ENCODE measurements around the gene ARAP1. TPM values are rescaled to one million over a fixed set of nuclear protein-coding genes. Genes with fewer than 3 reads are reported as not detected.

Gene ARAP1
- total RNA-seq, 1 experiment from 2014 or later = 47.0 TPM

- Mint-ChIP-seq H3K27ac (ENCODE audit: low read depth, unreplicated experiment) (no peak overlapping the region), H3K9me3 (ENCODE audit: unreplicated experiment) (no peaks in the 10 kb centered on the region), H3K36me3 (ENCODE audit: insufficient read depth, unreplicated experiment) (peaks cover 52% of the 10 kb centered on the region), H3K27me3 (ENCODE audit: insufficient read depth, unreplicated experiment) (no peaks in the 10 kb centered on the region), H3K4me3 (ENCODE audit: unreplicated experiment) (no peak overlapping the region), H3K4me1 (ENCODE audit: insufficient read depth, unreplicated experiment) (no peaks in the 10 kb centered on the region)
- intact Hi-C loops (cut with micrococcal nuclease) = no loop called here
- ChIA-PET POLR2A (no interaction called here), CTCF (interaction anchor here (1.1 kb wide), 1 partner anchor 9 kb away, joined by 3 read pairs; no protein-coding TSS in a partner anchor)
- BruUV-seq (replicated peaks) = no TSS peak
- no peak for TF ChIP-seq CTCF (IDR thresholded peaks at IDR 0.05; ENCODE audit: unreplicated experiment)
- DNase-seq (ENCODE audit: unreplicated experiment) = no peak
Observed at GRCh38 chr11:72704783-72705265, 47.4 kb downstream of the ARAP1 start.

- no peak for TF ChIP-seq CTCF (IDR thresholded peaks at IDR 0.05; ENCODE audit: unreplicated experiment)
- Mint-ChIP-seq H3K27me3 (ENCODE audit: insufficient read depth, unreplicated experiment) (no peaks in the 10 kb centered on the region), H3K4me3 (ENCODE audit: unreplicated experiment) (no peak overlapping the region), H3K4me1 (ENCODE audit: insufficient read depth, unreplicated experiment) (no peaks in the 10 kb centered on the region), H3K9me3 (ENCODE audit: unreplicated experiment) (no peaks in the 10 kb centered on the region), H3K27ac (ENCODE audit: low read depth, unreplicated experiment) (no peak overlapping the region), H3K36me3 (ENCODE audit: insufficient read depth, unreplicated experiment) (peaks cover 52% of the 10 kb centered on the region)
- DNase-seq (ENCODE audit: unreplicated experiment) = no peak
- POLR2A ChIA-PET = no interaction called here
- intact Hi-C loops (cut with micrococcal nuclease) = no loop called here
- no TSS peak for BruUV-seq (replicated peaks)
- CTCF ChIA-PET = interaction anchor here (1.1 kb wide), 1 partner anchor 9 kb away, joined by 3 read pairs; no protein-coding TSS in a partner anchor
Observed at GRCh38 chr11:72704028-72704782, 48.0 kb downstream of the ARAP1 start.

- Mint-ChIP-seq H3K27ac (ENCODE audit: low read depth, unreplicated experiment) (no peak overlapping the region), H3K36me3 (ENCODE audit: insufficient read depth, unreplicated experiment) (peaks cover 57% of the 10 kb centered on the region), H3K9me3 (ENCODE audit: unreplicated experiment) (no peaks in the 10 kb centered on the region), H3K4me3 (ENCODE audit: unreplicated experiment) (no peak overlapping the region), H3K27me3 (ENCODE audit: insufficient read depth, unreplicated experiment) (no peaks in the 10 kb centered on the region), H3K4me1 (ENCODE audit: insufficient read depth, unreplicated experiment) (no peaks in the 10 kb centered on the region)
- no peak for TF ChIP-seq CTCF (IDR thresholded peaks at IDR 0.05; ENCODE audit: unreplicated experiment)
- intact Hi-C loops (cut with micrococcal nuclease) = no loop called here
- CTCF ChIA-PET = interaction anchor here (1.1 kb wide), 1 partner anchor 8 kb away, joined by 3 read pairs; no protein-coding TSS in a partner anchor
- BruUV-seq (replicated peaks) = no TSS peak
- DNase-seq (ENCODE audit: unreplicated experiment) = no peak
- POLR2A ChIA-PET = no interaction called here
Observed at GRCh38 chr11:72703267-72704008, 48.8 kb downstream of the ARAP1 start.

GRCh38 chr11:72702577-72703241 is 49.5 kb downstream of the ARAP1 start:
- peaks cover 56% of the 10 kb centered on the region for H3K36me3 Mint-ChIP-seq (ENCODE audit: insufficient read depth, unreplicated experiment)
- CTCF ChIA-PET = interaction anchor here (0.6 to 1.7 kb wide), 2 partner anchors 20 to 128 kb away, joined by 3 to 4 read pairs; no protein-coding TSS in a partner anchor
- BruUV-seq (replicated peaks) = no TSS peak
- H3K27me3 Mint-ChIP-seq (ENCODE audit: insufficient read depth, unreplicated experiment) = no peaks in the 10 kb centered on the region
- H3K27ac Mint-ChIP-seq (ENCODE audit: low read depth, unreplicated experiment) = no peak overlapping the region
- POLR2A ChIA-PET = interaction anchor here (0.6 kb wide), 1 partner anchor 484 kb away, joined by 3 read pairs; no protein-coding TSS in a partner anchor
- intact Hi-C loops (cut with micrococcal nuclease) = no loop called here
- H3K4me1 Mint-ChIP-seq (ENCODE audit: insufficient read depth, unreplicated experiment) = no peaks in the 10 kb centered on the region
- no peak for DNase-seq (ENCODE audit: unreplicated experiment)
- no peaks in the 10 kb centered on the region for H3K9me3 Mint-ChIP-seq (ENCODE audit: unreplicated experiment)
- TF ChIP-seq CTCF (IDR thresholded peaks at IDR 0.05; ENCODE audit: unreplicated experiment) = no peak
- no peak overlapping the region for H3K4me3 Mint-ChIP-seq (ENCODE audit: unreplicated experiment)

Data from MCF 10A (cell line).